Measurements from ENCODE around the gene DENND4A.
A peak's percentile ranks its signal among the peaks of the same experiment; 100 is the strongest.
"Not testable (repeated sequence)": the region's sequence is repeated elsewhere in the genome, so short reads cannot be mapped to it uniquely, and the experiment has no call there.

Gene DENND4A

GRCh38 chr15:65818927-65819562, 27.0 kb upstream of the DENND4A start:
- no peak for DNase-seq

- DNase-seq, result no peak
Measured at GRCh38 chr15:65816441-65816840, 24.3 kb upstream of the DENND4A start.

DNA sequence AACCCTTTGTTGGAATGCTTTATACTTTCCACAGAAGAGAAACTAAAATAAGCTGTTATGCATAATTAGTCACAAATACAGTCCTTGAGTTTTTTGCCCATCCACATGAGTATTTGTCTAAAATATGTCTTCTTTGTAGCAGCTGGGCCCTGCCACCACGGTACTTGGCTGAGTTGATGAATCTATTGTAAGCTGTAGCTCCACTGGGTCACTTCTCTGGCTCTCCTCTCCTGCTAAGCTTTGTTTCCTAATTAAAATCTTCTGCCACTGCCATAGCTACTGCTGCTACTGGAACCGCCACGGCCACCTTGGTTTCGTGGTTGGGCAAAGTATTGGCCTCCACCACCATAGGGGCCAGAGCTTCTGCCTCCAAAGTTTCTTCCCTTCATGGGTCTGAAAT, 23.9 kb upstream of the DENND4A start:
- DNase-seq, result not testable (repeated sequence)

- not testable (repeated sequence) for DNase-seq
Measured at GRCh38 chr15:65814271-65814670, 22.2 kb upstream of the DENND4A start.

DNA sequence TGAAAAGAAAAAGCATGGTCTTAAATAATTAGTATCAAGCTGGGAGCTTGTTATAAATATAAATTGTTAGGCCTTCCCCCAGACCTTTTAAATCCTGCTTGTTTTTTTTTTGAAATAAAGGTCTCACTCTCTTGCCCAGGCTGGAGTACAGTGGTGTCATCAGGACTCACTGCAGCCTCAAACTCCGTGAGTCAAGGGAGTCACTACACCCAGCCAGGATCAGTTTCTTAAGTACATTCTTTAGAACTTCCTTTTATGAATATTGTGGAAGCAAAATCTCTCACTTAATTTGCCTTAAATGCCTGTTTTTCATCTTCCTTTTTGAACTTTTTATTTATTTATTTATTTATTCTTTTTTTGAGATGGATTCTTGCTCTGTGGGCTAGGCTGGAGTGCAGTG, 20.8 kb upstream of the DENND4A start:
- DNase-seq, result no peak

DNA sequence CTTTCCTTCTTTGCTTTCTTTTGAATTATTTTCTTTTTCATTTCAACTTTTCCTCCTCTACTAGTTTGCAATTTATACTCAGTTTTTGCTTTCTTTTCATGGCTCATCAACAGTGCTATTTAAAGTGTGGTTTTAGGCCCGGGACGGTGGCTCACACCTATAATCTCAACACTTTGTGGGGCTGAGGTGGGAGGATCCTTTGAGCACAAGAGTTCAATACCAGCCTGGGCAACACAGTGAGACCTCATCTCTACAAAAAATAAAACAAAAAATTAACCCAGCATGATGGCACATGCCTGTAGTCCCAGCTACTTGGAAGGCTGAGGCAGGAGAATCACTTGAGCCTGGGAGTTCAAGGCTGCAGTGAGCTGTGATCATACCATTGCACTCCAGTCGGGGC, 20.4 kb upstream of the DENND4A start:
- DNase-seq, result no peak

DNA sequence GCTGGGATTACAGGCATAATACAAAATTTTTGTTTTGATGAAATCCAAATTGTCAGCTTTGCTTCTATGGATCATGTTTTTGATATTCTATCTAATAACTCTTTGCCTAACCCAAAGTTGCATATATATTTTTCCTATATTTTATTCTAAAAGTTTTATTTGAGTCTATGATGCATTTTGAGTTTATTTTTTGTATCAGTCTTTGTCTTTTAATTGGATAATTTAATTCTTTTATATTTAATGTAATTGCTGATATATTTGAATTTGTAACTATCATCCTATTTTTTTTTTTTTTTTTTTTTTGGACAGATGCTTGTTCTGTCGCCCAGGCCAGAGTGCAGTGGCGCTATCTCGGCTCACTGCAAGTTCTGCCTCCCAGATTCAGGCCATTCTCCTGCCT, 19.7 kb upstream of the DENND4A start:
- DNase-seq, result no peak

GRCh38 chr15:65811011-65811733, 19.1 kb upstream of the DENND4A start:
- DNase-seq, result not testable (repeated sequence)

- no peak for DNase-seq
Measured at GRCh38 chr15:65806397-65806796, 14.3 kb upstream of the DENND4A start.

- DNase-seq, result no peak
Measured at GRCh38 chr15:65805019-65805745, 13.1 kb upstream of the DENND4A start.

DNA sequence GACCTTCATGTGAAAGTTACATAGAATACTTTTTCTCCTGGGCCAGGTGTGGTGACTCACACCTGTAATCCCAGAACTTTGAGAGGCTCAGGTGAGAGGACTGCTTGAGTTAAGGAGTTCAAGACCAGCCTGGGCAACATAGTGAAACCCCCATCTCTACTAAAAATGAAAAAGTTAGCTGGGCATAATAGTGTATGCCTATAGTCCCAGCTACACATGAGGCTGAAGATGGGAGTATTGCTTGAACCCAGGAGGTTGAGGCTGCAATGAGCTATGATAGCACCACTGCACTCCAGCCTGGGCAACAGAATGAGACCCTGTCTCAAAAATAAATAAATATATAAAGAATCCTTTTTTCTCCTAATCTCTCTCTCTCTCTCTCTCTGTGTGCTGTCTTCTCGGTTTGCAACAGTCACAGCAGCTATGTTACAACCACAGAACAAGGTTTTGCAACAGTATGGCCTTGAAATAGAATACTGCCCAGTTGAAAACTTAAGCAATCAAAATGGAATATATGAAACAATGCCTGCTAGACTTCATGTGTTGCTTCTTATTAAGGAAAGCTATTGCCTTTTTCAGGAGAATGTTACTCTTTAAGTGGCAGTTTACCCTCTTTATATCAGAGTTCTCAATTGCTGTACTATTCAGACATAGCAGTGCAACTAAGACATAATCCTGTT, 12.3 kb upstream of the DENND4A start:
- no peak for DNase-seq

DNA sequence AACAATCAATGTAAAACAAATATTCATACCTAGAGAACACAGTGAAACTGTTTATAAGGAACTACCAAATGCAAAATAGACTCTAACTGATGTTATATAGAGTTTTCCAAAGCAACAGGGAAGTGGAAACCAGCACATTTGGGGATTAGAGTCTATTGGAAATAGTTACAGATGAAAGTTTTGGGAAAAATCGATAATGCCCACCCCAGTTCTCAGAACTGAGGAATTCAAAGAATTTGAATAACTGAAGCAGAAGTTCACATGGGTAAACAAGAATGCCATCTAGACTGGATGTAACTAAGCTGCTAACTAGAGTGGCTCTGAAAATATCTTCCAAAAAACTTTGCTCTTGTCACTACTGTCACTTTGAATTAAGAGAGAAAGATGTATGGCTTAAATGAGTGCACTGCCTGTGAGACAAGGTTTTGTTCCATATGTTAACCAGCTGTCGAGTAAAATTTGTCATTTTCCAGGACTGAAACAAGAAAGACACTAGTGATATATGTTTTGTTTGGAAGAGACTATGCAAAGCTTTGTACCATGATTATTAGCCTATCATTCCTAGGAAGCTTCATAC, 9.2 kb upstream of the DENND4A start:
- DNase-seq, result no peak

GRCh38 chr15:65796610-65797078, 4.6 kb upstream of the DENND4A start:
- DNase-seq, result no peak

GRCh38 chr15:65795663-65796216, 3.6 kb upstream of the DENND4A start:
- DNase-seq, result no peak

DNA sequence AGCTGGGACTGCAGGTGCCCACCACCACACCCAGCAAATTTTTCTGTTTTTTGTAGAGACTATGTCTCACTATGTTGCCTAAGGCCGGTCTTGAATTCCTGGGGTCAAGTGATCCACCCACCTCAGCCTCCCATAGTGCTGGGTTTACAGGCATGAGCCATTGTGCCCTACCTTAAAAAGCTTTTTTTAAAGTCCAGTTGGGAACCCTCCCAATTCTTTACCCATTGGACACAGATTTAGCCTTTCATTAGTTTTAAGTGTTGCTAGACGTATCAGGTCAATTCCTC, 1.7 kb upstream of the DENND4A start:
- DNase-seq, result no peak

GRCh38 chr15:65792988-65793817, 1.1 kb upstream of the DENND4A start:
- DNase-seq, result no peak

GRCh38 chr15:65791335-65792137, 557 bp downstream of the DENND4A start:
- DNase-seq, result peak; percentile 48

DNA sequence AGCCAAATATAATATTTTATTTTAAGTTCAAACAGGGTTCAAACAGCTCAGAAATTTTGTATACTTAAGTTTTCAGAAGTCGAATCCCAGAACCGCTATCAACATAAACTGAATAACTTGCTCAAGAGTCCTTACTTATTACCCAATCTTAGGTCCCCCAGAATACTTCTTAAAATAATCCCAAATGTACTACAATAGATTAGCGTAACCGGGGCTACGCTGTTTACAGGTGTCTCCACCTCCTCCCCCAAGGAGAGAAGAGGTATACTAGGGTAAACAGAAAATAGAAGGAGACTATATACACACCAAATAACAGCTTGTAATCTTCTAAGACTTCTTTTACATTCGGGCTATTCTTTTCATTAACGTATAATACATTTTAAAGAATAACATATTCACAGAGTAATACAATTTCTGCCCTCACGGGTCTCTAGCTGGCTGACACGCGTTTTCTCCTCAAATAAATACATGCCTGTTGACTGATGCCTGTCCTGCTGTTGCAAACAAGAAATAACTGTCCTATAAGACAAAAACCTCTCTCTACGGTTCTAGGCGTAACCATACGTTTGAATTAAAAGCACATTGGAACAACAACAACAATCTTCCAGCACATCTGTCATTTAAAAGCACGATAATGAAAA, 1.3 kb downstream of the DENND4A start:
- no peak for DNase-seq

DNA sequence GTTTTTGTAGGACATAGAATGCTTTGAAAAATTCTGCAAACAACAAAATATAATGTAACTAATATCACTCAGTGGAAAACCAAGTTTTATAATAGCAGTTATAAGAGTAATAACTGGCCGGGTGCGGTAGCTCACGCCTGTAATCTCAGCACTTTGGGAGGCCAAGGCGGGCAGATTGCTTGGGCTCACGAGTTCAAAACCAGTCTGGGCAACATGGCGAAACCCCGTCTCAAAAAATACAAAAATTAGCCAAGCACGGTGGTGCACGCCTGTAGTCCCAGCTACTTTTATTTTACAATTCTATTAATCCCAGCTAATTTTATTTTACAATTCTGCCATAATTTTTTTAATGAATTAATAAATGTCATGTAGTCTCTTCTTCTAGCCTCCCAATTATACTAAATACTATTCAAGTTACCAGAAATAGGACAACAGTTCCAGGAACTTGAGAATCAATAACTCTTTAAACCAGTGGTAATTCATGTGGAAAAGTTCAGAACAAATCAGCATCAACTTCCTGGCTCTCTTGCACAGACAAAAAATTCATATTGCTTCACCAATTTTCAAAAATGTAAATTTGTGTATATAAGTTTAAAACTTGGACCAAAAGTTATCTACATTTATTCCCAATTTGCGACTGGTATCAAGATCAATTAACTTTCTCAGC, 2.2 kb downstream of the DENND4A start:
- no peak for DNase-seq

DNA sequence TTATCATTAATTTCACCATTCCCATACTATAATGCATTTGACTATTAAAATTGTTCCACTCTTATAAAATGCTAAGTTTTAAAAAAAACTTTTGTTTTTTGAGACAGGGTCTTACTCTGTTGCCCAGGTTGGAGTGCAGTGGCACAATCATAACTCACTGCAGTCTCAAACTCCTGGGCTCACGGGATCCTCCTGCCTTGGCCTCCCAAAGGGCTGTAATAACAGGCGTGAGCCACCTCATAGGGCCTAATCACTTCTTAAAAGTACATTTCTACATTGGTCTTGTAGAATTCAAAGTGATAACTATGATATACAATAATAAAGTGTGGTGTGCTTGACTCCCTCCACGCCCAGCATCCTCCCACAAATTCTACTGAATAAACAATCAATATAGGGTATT, 3.0 kb downstream of the DENND4A start:
- no peak for DNase-seq
